Spinal cord (tissue), 10 donors: Measurements from ENCODE around the gene SGSM2. TPM values are rescaled to one million over a fixed set of nuclear protein-coding genes. Genes with fewer than 3 reads are reported as not detected.
A peak's percentile ranks its signal among the peaks of the same experiment; 100 is the strongest.

Experiments used
- DNase-seq, 6 donors: peaks; one replicate each; pipeline versions ENCODE4 v3.0.0 to v3.0.0-alpha.2; 2013 to 2015; ENCODE audit warnings: low spot score in 6 of 6, low read depth in 4 of 6
- H3K27ac ChIP-seq: one replicate; pipeline ENCODE4 v1.5.1; 2013; ENCODE audit warnings: low read depth, low read length, control low read depth
- H3K27me3 ChIP-seq: one replicate; pipeline ENCODE4 v1.6.1; 2013; ENCODE audit warnings: low read length; ENCODE audit not compliant: control insufficient read depth, insufficient read depth
- H3K36me3 ChIP-seq: one replicate; pipeline ENCODE4 v1.6.1; 2013; ENCODE audit warnings: low read length; ENCODE audit not compliant: control insufficient read depth, insufficient read depth
- H3K4me1 ChIP-seq: one replicate; pipeline ENCODE4 v1.6.1; 2013; ENCODE audit warnings: low read length; ENCODE audit not compliant: control insufficient read depth, insufficient read depth
- H3K4me3 ChIP-seq: one replicate; pipeline ENCODE4 v1.5.1; 2013; ENCODE audit warnings: low read depth, low read length, control low read depth
- H3K9me3 ChIP-seq: one replicate; pipeline ENCODE4 v1.6.1; 2013; ENCODE audit warnings: low read length; ENCODE audit not compliant: control insufficient read depth, insufficient read depth
- WGBS: methylation state at CpG from one replicate; pipeline ENCODE4 v1.1.5; 2013; ENCODE audit warnings: missing lambda C conversion rate; ENCODE audit not compliant: insufficient coverage; 5-methylcytosine and 5-hydroxymethylcytosine counted together
- polyA plus RNA-seq, 2 donors: library from polyadenylated mRNA; unstranded; fragments of 120-200 nt; gene quantifications; one replicate each; pipeline ENCODE4 v1.2.1, GENCODE V29; 2013; ENCODE audit not compliant: insufficient read length in 2 of 2
- total RNA-seq, 2 donors: library from RNA; depleted of rRNA in 1 of 2; stranded (reverse); fragments of 120-200 nt in 1 of 2; fragments of >200 nt in 1 of 2; gene quantifications; one replicate each; pipeline versions ENCODE4 v1.2.3 to v1.2.4, GENCODE V29; 2013 to 2014
- donor health status: healthy.

SGSM2 gene
- total and polyA plus RNA-seq, 4 donors, result 46.7 to 181 (median 120) TPM

GRCh38 chr17:2388683-2389055 is 51.4 kb downstream of the SGSM2 start:
- peak in 1 of 6 donors; percentile 54 for DNase-seq
- Histone ChIP-seq H3K4me3 (no peak overlapping the region), H3K36me3 (peaks cover 59% of the 10 kb centered on the region), H3K4me1 (peaks cover 60% of the 10 kb centered on the region), H3K27me3 (no peaks in the 10 kb centered on the region), H3K27ac (no peak overlapping the region), H3K9me3 (no peaks in the 10 kb centered on the region)
- WGBS, result 28% methylated on average over 14 of the region's 15 CpGs

- Histone ChIP-seq H3K27ac (peak overlapping the region; percentile 47), H3K9me3 (no peaks in the 10 kb centered on the region), H3K27me3 (no peaks in the 10 kb centered on the region), H3K4me1 (peaks cover 67% of the 10 kb centered on the region), H3K36me3 (peaks cover 54% of the 10 kb centered on the region), H3K4me3 (no peak overlapping the region)
- WGBS, result 80% methylated on average over 10 of the region's 12 CpGs
- DNase-seq, result no peak
Measured at GRCh38 chr17:2390199-2390836, 53.0 kb downstream of the SGSM2 start.

- Histone ChIP-seq H3K27ac (peak overlapping the region; percentile 78), H3K27me3 (no peaks in the 10 kb centered on the region), H3K9me3 (no peaks in the 10 kb centered on the region), H3K36me3 (peaks cover 48% of the 10 kb centered on the region), H3K4me3 (no peak overlapping the region), H3K4me1 (peaks cover 73% of the 10 kb centered on the region)
- no peak for DNase-seq
- 55% methylated on average over 14 of the region's 18 CpGs for WGBS
Measured at GRCh38 chr17:2391597-2392251, 54.4 kb downstream of the SGSM2 start.

GRCh38 chr17:2392252-2393173 is 55.2 kb downstream of the SGSM2 start:
- Histone ChIP-seq H3K4me3 (peak overlapping the region; percentile 88), H3K36me3 (peaks cover 42% of the 10 kb centered on the region), H3K27me3 (no peaks in the 10 kb centered on the region), H3K9me3 (no peaks in the 10 kb centered on the region), H3K27ac (peak overlapping the region; percentile 99), H3K4me1 (peaks cover 77% of the 10 kb centered on the region)
- WGBS, result under 1% methylated on average over 76 of the region's 83 CpGs
- peak; percentile 77 to 98 (median 88) for DNase-seq

GRCh38 chr17:2393174-2393953 is 56.1 kb downstream of the SGSM2 start:
- Histone ChIP-seq H3K4me3 (peak overlapping the region; percentile 88), H3K36me3 (peaks cover 38% of the 10 kb centered on the region), H3K27me3 (no peaks in the 10 kb centered on the region), H3K27ac (peak overlapping the region; percentile 99), H3K9me3 (no peaks in the 10 kb centered on the region), H3K4me1 (peaks cover 81% of the 10 kb centered on the region)
- peak; percentile 69 to 96 (median 79) for DNase-seq
- under 1% methylated on average over 74 of the region's 99 CpGs for WGBS

GRCh38 chr17:2393954-2394749 is 56.9 kb downstream of the SGSM2 start:
- 18% methylated on average over 51 of the region's 53 CpGs for WGBS
- Histone ChIP-seq H3K4me1 (peaks cover 82% of the 10 kb centered on the region), H3K36me3 (peaks cover 32% of the 10 kb centered on the region), H3K9me3 (no peaks in the 10 kb centered on the region), H3K4me3 (no peak overlapping the region), H3K27ac (peak overlapping the region; percentile 99), H3K27me3 (no peaks in the 10 kb centered on the region)
- DNase-seq, result no peak

- Histone ChIP-seq H3K27me3 (no peaks in the 10 kb centered on the region), H3K4me3 (no peak overlapping the region), H3K9me3 (no peaks in the 10 kb centered on the region), H3K4me1 (peaks cover 82% of the 10 kb centered on the region), H3K27ac (peak overlapping the region; percentile 99), H3K36me3 (peaks cover 28% of the 10 kb centered on the region)
- DNase-seq, result no peak
- 76% methylated on average over 14 of the region's 16 CpGs for WGBS
Measured at GRCh38 chr17:2394775-2395201, 57.5 kb downstream of the SGSM2 start.

GRCh38 chr17:2395258-2396181 is 58.2 kb downstream of the SGSM2 start:
- WGBS, result 62% methylated on average over 17 of the region's 28 CpGs
- Histone ChIP-seq H3K4me3 (no peak overlapping the region), H3K36me3 (peaks cover 22% of the 10 kb centered on the region), H3K27me3 (no peaks in the 10 kb centered on the region), H3K27ac (peak overlapping the region; percentile 99), H3K9me3 (no peaks in the 10 kb centered on the region), H3K4me1 (peaks cover 80% of the 10 kb centered on the region)
- no peak for DNase-seq
